Stimulated activated CD8-positive, alpha-beta memory T cell treated with anti-CD3 and anti-CD28 coated beads, Interleukin-12 subunit alpha, Interleukin-12 subunit beta, amount 100 ng/mL, for 24 hours (primary cell): ENCODE data around the gene PRPF18.
A peak's percentile ranks its signal among the peaks of the same experiment; 100 is the strongest.
"Not testable (repeated sequence)": the region's sequence is repeated elsewhere in the genome, so short reads cannot be mapped to it uniquely, and the experiment has no call there.

ENCODE experiments used
- DNase-seq: peaks from one replicate; pipeline ENCODE4 v3.0.0-alpha.2; 2020; ENCODE audit errors: extremely low read depth

The PRPF18 gene, protein sequence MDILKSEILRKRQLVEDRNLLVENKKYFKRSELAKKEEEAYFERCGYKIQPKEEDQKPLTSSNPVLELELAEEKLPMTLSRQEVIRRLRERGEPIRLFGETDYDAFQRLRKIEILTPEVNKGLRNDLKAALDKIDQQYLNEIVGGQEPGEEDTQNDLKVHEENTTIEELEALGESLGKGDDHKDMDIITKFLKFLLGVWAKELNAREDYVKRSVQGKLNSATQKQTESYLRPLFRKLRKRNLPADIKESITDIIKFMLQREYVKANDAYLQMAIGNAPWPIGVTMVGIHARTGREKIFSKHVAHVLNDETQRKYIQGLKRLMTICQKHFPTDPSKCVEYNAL

DNA sequence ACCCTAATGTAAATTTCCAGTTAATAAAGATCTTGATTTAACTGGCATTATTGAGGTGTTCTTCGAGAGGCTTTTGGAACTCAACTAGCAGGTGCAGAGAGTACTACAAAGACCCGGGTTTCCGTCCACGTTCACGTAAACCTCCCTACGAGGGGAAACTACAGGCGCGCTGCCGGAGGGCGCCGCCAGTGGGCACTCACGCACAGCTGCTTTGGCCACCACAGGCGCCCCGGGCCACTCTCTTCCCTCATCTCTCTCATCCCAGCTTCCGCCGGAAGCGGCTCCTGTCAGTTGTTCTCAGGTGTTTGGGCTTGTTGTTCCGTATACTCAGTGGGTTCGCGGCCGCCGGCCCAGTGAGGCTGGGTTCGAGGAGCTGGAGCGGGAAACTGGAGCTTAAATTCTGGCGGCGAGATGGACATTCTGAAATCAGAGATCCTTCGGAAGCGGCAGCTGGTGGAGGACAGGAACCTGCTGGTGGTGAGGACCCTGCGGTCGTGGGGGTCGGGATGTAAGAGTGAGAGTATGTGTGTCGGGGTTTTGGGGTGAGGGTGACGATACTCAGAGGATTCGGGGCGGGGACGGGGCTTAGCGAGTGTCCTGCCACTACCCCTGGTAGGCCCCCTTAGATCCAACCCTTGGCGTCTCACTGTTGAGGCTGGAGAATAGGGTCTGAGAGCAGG lies at the start of gene PRPF18:
PRPF18 (plus strand) TSS at position 290 of the 680 bp plus-strand sequence; CDS start at position 412, 122 bp downstream.
- peak; percentile 79 for DNase-seq

DNA sequence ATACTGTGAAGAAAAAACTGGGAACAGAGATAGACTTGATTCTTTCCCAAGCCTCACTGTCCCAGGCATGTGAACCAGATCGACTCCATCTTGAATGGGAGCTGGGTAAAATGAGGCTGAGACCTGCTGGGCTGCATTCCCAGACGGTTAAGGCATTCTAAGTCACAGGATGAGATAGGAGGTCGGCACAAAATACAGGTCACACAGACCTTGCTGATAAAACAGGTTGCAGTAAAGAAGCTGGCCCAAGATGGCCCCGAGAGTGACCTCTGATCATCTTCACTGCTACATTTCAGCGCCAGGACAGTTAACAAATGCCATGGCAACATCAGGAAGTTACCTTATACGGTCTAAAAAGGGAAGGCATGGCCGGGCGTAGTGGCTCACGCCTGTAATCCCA lies 48.8 kb upstream of the PRPF18 start:
- not testable (repeated sequence) for DNase-seq

DNA sequence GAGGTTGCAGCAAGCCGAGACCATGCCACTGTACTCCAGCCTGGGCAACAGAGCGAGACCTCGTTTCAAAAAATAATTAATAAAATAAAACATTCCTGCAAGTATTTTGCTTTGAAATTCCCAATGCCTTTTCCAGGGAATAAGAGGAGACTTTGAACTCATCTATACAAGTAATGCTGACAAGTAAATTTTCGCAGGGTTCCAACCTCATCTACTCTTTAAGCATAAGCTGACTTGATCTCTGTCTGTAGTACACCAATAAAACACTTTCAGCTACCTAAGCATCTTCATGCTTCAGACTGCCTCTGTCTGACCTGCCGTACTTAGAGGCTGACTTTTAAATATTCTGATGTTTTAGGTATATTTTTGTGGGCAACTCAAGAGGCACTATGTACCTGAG lies 44.2 kb upstream of the PRPF18 start:
- DNase-seq = no peak

GRCh38 chr10:13550802-13551201 lies 36.0 kb upstream of the PRPF18 start:
- no peak for DNase-seq

DNA sequence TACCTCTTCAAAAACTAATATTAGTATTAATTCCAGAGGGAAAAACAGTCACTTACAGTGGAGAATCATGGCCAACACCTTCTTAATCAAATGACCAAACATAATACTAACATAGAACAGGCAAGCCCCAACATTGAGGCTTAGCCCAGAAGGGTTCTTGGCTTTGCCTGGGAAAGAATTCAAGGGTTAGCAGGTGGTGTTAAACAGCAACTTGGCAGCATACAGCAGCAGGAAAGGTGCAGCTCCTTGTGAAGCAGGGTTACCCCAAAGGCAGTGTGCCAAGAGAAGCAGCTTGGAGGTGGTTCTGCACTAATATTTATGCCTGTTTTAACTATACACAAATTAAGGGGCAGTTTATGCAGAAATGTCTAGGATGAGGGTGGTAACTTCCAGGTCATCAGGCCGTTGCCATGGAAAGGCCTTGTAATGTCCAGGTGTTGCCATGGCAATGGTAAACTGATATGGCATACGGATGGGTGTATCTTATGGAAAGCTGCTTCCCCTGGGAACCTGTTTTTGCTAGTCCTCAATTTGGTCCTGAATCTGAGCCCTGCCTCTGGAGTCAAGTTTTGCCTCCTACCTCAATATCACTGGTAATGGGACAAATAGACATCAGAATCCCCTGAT lies 30.8 kb upstream of the PRPF18 start:
- no peak for DNase-seq

- DNase-seq = no peak
These were observed 27.6 kb upstream of the PRPF18 start for GRCh38 chr10:13559124-13559700.

- DNase-seq = no peak
These were observed 26.2 kb upstream of the PRPF18 start for GRCh38 chr10:13560597-13560996.

- no peak for DNase-seq
These were observed 23.0 kb upstream of the PRPF18 start for GRCh38 chr10:13563481-13564445.

DNA sequence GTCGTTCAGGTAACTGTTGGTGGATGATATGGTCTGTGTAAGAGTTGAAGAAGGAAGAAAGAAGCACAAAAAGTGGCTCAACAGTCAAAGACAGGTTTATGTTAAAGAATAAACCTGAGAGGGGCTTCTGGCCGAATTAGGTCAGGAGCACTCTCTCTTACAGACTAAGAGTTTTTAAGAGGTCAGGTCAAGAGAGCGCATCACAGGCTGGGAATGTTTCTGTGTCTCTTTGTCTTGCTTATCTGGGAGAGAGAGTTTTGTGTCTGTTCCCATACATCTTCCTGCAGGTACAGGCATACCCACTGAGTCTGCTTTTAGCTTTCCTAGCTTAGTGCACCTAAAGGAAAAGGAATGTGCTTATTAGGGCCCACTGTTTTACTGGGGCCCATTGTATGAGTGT lies 22.2 kb upstream of the PRPF18 start:
- DNase-seq = no peak

DNA sequence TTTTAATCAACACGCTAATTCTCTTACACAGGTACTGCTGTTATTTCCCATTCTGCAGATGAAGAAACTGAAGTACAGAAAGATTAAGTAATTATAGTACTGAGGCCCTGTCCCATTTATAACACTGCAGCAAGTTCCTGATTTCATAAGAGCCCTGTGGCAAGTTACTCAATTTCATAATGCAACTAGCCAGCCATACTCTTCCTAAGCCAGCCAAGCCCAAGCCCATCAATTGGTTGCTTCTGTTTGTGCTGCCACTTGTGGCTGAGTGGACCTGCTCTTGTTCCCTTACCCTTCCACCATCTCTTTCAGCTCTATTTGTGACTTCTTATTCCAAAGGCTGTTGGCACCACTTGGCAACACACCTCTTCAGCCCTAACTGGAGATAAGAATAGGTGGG lies 19.7 kb upstream of the PRPF18 start:
- DNase-seq = no peak

DNA sequence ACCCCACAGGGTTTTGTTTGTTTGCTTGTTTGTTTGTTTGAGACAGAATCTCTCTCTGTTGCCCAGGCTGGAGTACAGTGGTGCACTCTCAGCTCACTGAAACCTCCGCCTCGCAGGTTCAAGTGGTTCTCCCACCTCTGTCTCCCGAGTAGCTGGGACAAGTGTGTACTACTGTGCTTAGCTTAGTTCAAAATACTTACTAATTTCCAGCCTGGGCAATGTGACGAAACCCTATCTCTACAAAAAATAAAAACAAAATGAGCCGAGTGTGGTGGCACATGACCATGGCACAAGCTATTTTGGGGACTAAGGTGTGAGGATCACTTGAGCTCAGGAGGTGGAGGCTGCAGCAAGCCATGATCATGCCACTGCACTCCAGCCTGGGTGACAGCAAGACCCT lies 15.2 kb upstream of the PRPF18 start:
- no peak for DNase-seq

- no peak for DNase-seq
These were observed 12.8 kb upstream of the PRPF18 start for GRCh38 chr10:13573960-13574359.

DNA sequence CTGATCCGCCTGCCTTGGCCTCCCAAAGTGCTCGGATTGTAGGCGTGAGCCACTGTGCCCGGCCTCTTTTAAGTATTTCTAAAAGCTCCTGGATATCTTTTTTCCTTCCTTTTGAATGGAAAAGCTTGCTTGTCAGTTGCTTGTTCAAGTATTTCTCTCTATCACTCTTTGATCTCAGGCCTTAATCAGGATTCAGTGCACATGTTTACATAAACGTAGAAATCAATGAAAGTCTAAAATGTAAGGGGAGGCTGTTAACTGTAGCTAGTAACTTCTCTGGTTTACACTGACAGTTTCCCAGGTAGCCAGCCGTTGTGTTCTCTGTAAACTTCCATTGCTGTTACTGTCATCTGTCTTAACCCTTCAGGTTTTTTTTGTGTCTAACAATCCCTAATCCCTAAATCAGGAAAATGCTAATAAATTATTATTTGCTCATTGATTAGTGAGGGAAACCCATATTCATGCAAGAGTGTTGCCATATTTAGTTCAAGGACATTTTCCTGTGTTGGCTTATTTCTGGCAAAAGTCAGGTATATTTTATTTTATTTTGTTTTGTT lies 1.5 kb upstream of the PRPF18 start:
- no peak for DNase-seq

GRCh38 chr10:13585943-13586342 lies 822 bp upstream of the PRPF18 start:
- no peak for DNase-seq

- DNase-seq = no peak
These were observed 626 bp downstream of the PRPF18 start for GRCh38 chr10:13587391-13587790.

DNA sequence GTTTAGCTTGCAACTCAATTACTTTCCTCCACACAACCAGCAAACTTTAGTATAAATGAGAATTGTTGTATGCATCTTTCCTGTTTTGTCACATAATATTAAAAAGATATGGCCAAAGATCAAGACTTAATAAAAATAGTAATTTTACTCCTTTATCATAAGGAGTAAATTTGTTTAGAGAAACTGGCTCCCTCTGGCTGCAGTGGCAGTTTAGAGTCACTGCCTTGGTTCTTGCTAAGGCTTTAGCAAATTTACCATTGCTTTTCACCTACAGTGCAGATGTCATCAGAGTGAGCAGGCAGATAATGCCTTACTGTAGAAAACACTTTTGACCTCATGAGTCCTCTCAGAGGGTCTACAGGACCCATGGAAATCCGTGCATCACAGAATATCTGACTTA lies 2.6 kb downstream of the PRPF18 start:
- DNase-seq = no peak

DNA sequence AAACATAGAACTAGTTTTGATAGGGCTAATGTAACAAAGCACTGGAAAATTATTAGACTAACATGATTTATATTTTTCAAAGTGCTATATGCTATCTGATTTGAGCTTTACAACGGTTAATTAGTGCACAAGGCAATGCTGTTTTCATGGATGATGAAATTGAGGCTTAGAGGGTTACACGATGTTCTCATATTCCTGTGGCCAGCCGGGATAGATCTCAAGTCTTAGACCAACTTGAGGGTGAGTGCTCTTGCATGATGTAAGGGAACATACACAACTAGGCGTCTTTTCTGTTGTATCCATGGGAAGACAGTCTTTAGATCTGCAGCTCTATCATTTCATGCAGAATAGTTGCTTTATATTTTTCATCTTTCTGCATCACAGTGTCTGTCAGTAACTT lies 4.1 kb downstream of the PRPF18 start:
- DNase-seq = no peak

DNA sequence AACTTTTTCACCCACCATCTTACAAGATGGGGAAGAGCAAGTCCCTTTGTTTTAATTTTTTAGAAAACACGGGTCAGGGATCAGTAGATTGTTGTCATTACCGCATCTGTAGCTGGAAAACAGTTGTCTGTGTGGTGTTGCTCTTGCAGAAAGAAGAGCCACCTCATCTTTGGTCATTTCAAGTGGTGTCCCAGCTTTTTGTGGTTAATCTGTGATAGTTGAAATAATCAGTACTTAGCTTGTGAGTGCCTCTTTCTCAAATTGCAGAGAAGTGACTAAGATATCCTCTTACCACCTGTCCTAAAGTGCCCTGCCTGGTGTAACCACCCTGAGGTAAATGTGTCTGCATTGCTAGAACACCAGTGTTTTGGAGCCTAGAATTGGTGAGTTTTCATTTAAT lies 5.5 kb downstream of the PRPF18 start:
- no peak for DNase-seq

DNA sequence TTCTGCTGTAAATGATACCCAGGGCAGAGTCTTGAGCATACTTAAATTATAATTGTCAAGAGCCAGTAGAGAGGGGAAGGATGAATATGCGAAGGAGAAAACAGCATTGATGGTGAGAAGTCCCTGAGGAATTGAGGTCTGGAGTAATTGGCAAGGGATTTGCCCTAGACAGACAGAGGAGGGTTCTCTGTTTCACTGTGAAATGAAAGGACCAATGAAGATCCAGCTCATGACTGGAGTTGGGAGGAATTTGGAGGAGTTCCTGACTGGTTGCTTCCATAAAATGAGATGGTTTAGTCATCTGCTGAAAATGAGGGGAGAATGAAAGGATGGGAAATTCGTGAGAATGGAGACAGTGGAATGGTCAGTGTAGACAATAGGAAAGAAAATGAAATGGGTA lies 6.8 kb downstream of the PRPF18 start:
- no peak for DNase-seq

GRCh38 chr10:13594641-13595040 lies 7.9 kb downstream of the PRPF18 start:
- DNase-seq = no peak

GRCh38 chr10:13597909-13598308 lies 11.1 kb downstream of the PRPF18 start:
- no peak for DNase-seq
